WTC11 (cell line): ENCODE results near the gene TPK1. TPM values are rescaled to one million over a fixed set of nuclear protein-coding genes. Genes with fewer than 3 reads are reported as not detected.

Experiments
- ATAC-seq: fragments of 200-7000 bp; cut with Tn5 transposase; 2 replicates; pipeline ENCODE4 v1.10.0; 2021; ENCODE audit warnings: mild to moderate bottlenecking, moderate library complexity
- CTCF ChIA-PET: fragments of 300-600 bp; sonication (Branson Sonifier 250); formaldehyde crosslinking; loops from one replicate; lab custom pipeline; 2021; ENCODE audit warnings: antibody characterized with exemption; lab: Charles Lee
- POLR2A ChIA-PET: fragments of 350-600 bp; sonication (Branson Sonifier 250); formaldehyde crosslinking; loops from one replicate; lab custom pipeline; 2021; ENCODE audit warnings: antibody characterized with exemption; lab: Charles Lee
- DNase-seq: peaks from one replicate; pipeline ENCODE4 v3.0.0; 2021; ENCODE audit warnings: low spot score
- H3K27ac Mint-ChIP-seq: 2 replicates; pipeline ENCODE4 v1.8.0; 2021; ENCODE audit warnings: mixed read lengths
- H3K27me3 Mint-ChIP-seq: 2 replicates; pipeline ENCODE4 v1.8.0; 2021; ENCODE audit warnings: low read depth, mild to moderate bottlenecking, moderate library complexity, mixed read lengths
- H3K36me3 Mint-ChIP-seq: 2 replicates; pipeline ENCODE4 v1.8.0; 2021; ENCODE audit warnings: mixed read lengths
- H3K4me1 Mint-ChIP-seq: 2 replicates; pipeline ENCODE4 v1.8.0; 2022; ENCODE audit warnings: mixed read lengths
- H3K4me3 Mint-ChIP-seq: 2 replicates; pipeline ENCODE4 v1.8.0; 2021; ENCODE audit warnings: mild to moderate bottlenecking, moderate library complexity, mixed read lengths
- H3K9me3 Mint-ChIP-seq: 2 replicates; pipeline ENCODE4 v1.8.0; 2021; ENCODE audit warnings: mixed read lengths
- AR ChIP-seq: fragments of 250-450 bp; sonication (Bioruptor Pico); IDR thresholded peaks from 2 replicates; pipeline ENCODE4 v1.9.0; 2021; ENCODE audit warnings: mild to moderate bottlenecking
- CDX4 ChIP-seq: fragments of 250-450 bp; sonication (Bioruptor Pico); IDR thresholded peaks from 2 replicates; pipeline ENCODE4 v1.9.0; 2021; ENCODE audit warnings: moderate library complexity, mild to moderate bottlenecking, inconsistent platforms, borderline replicate concordance
- ESRRA ChIP-seq: sonication (generic); formaldehyde crosslinking; IDR thresholded peaks from 2 replicates; pipeline ENCODE4 v1.8.1; 2022; ENCODE audit warnings: mild to moderate bottlenecking, missing genetic modification reagents, borderline replicate concordance
- ETV6 ChIP-seq: sonication (generic); formaldehyde crosslinking; IDR thresholded peaks from 2 replicates; pipeline ENCODE4 v1.8.1; 2022; ENCODE audit warnings: mild to moderate bottlenecking, missing genetic modification reagents
- FOXP1 ChIP-seq: sonication (generic); formaldehyde crosslinking; IDR thresholded peaks from 2 replicates; pipeline ENCODE4 v1.8.0; 2022; ENCODE audit warnings: missing genetic modification reagents, mild to moderate bottlenecking, moderate library complexity, borderline replicate concordance
- IRF1 ChIP-seq: sonication (generic); formaldehyde crosslinking; IDR thresholded peaks from 2 replicates; pipeline ENCODE4 v1.8.0; 2023; ENCODE audit warnings: missing genetic modification reagents
- JAZF1 ChIP-seq: fragments of 250-450 bp; sonication (Bioruptor Pico); IDR thresholded peaks from 2 replicates; pipeline ENCODE4 v1.9.0; 2021; ENCODE audit warnings: moderate library complexity, mild to moderate bottlenecking, inconsistent platforms
- JUN ChIP-seq: sonication (generic); formaldehyde crosslinking; IDR thresholded peaks from 2 replicates; pipeline ENCODE4 v1.8.0; 2023; ENCODE audit warnings: mild to moderate bottlenecking, missing genetic modification reagents
- MAX ChIP-seq: sonication (generic); formaldehyde crosslinking; IDR thresholded peaks from 2 replicates; pipeline ENCODE4 v1.8.0; 2022; ENCODE audit warnings: mild to moderate bottlenecking, missing genetic modification reagents
- NFE2L1 ChIP-seq: sonication (generic); formaldehyde crosslinking; IDR thresholded peaks from 2 replicates; pipeline ENCODE4 v1.8.1; 2023; ENCODE audit warnings: missing genetic modification reagents
- NR1H2 ChIP-seq: sonication (generic); formaldehyde crosslinking; IDR thresholded peaks from 2 replicates; pipeline ENCODE4 v1.9.0; 2021; ENCODE audit warnings: mild to moderate bottlenecking, moderate library complexity, missing genetic modification reagents
- OVOL2 ChIP-seq: fragments of 250-450 bp; sonication (Bioruptor Pico); IDR thresholded peaks from 2 replicates; pipeline ENCODE4 v1.9.0; 2021; ENCODE audit warnings: mild to moderate bottlenecking, borderline replicate concordance
- PRDM15 ChIP-seq: sonication (generic); formaldehyde crosslinking; IDR thresholded peaks from 2 replicates; pipeline ENCODE4 v1.8.0; 2022; ENCODE audit warnings: missing genetic modification reagents
- RORB ChIP-seq: fragments of 250-450 bp; sonication (Bioruptor Pico); IDR thresholded peaks from 2 replicates; pipeline ENCODE4 v1.9.0; 2021; ENCODE audit warnings: mild to moderate bottlenecking
- SP1 ChIP-seq: sonication (generic); formaldehyde crosslinking; conservative IDR thresholded peaks from 2 replicates; pipeline ENCODE4 v1.8.1; 2022; ENCODE audit warnings: missing genetic modification reagents
- ZBTB43 ChIP-seq: sonication (generic); formaldehyde crosslinking; IDR thresholded peaks from 2 replicates; pipeline ENCODE4 v1.8.1; 2023; ENCODE audit warnings: mild to moderate bottlenecking, missing genetic modification reagents
- ZNF138 ChIP-seq: sonication (generic); formaldehyde crosslinking; conservative IDR thresholded peaks from 2 replicates; pipeline ENCODE4 v1.8.1; 2022; ENCODE audit warnings: mild to moderate bottlenecking, moderate library complexity, missing genetic modification reagents
- ZNF317 ChIP-seq: sonication (generic); formaldehyde crosslinking; IDR thresholded peaks from 2 replicates; pipeline ENCODE4 v1.8.1; 2023; ENCODE audit warnings: low read depth, mild to moderate bottlenecking, moderate library complexity, missing genetic modification reagents, borderline replicate concordance
- ZNF671 ChIP-seq: fragments of 250-450 bp; sonication (Bioruptor Pico); IDR thresholded peaks from 2 replicates; pipeline ENCODE4 v1.8.0; 2021; ENCODE audit warnings: mild to moderate bottlenecking
- total RNA-seq: library from RNA; stranded (reverse); gene quantifications from 3 replicates; pipeline ENCODE4 v1.2.3, GENCODE V29; 2021

Gene TPK1
- total RNA-seq, 1 experiment from 2014 or later = 2.7 TPM

GRCh38 chr7:144691240-144691639 lies 144.6 kb downstream of the TPK1 start:
- Mint-ChIP-seq H3K4me3 (no peak overlapping the region), H3K4me1 (no peaks in the 10 kb centered on the region), H3K27ac (no peak overlapping the region), H3K36me3 (no peaks in the 10 kb centered on the region), H3K27me3 (no peaks in the 10 kb centered on the region), H3K9me3 (peaks cover 7% of the 10 kb centered on the region)
- no peak for ATAC-seq
- no peak for DNase-seq
- CTCF ChIA-PET = no interaction called here
- TF ChIP-seq JAZF1 (CRISPR knock-in tag) = no peak
- TF ChIP-seq JUN (CRISPR knock-in tag) = no peak
- TF ChIP-seq NR1H2 (CRISPR knock-in tag) = no peak
- no peak for TF ChIP-seq ZNF317
- no peak for TF ChIP-seq NFE2L1 (CRISPR knock-in tag)
- no peak for TF ChIP-seq CDX4 (CRISPR knock-in tag)
- no peak for TF ChIP-seq ZNF671 (CRISPR knock-in tag)
- TF ChIP-seq AR (CRISPR knock-in tag) = no peak
- TF ChIP-seq ETV6 (CRISPR knock-in tag) = no peak
- no peak for TF ChIP-seq MAX
- no peak for TF ChIP-seq OVOL2 (CRISPR knock-in tag)
- TF ChIP-seq FOXP1 (CRISPR knock-in tag) = no peak
- no peak for TF ChIP-seq PRDM15
- TF ChIP-seq IRF1 = no peak
- TF ChIP-seq ZBTB43 (CRISPR knock-in tag) = no peak
- TF ChIP-seq RORB (CRISPR knock-in tag) = no peak
- TF ChIP-seq ZNF138 (CRISPR knock-in tag) = no peak
- no peak for TF ChIP-seq ESRRA (CRISPR knock-in tag)
- no peak for TF ChIP-seq SP1 (CRISPR knock-in tag)
- POLR2A ChIA-PET = no interaction called here
